GM19452 (cell line): Measurements from ENCODE around the gene ASTN2.

Experiments
- ATAC-seq: cut with Tn5 transposase; IDR thresholded peaks from one replicate; pipeline ENCODE4 v1.9.1; 2021; ENCODE audit not compliant: unreplicated experiment

ASTN2 gene

GRCh38 chr9:117415358-117415914 lies 579 bp upstream of the ASTN2 start:
- no peak for ATAC-seq

GRCh38 chr9:117414220-117414905 lies 494 bp downstream of the ASTN2 start:
- ATAC-seq, result no peak

- no peak for ATAC-seq
Measured at GRCh38 chr9:117413346-117414219, 1.3 kb downstream of the ASTN2 start.

GRCh38 chr9:117412841-117413240 lies 2.0 kb downstream of the ASTN2 start:
- ATAC-seq, result no peak

GRCh38 chr9:117412006-117412715 lies 2.7 kb downstream of the ASTN2 start:
- ATAC-seq, result no peak

GRCh38 chr9:117411547-117411946 lies 3.3 kb downstream of the ASTN2 start:
- no peak for ATAC-seq

GRCh38 chr9:117409321-117409720 lies 5.5 kb downstream of the ASTN2 start:
- no peak for ATAC-seq

GRCh38 chr9:117407436-117408022 lies 7.3 kb downstream of the ASTN2 start:
- no peak for ATAC-seq

GRCh38 chr9:117405950-117406705 lies 8.7 kb downstream of the ASTN2 start:
- ATAC-seq, result no peak

GRCh38 chr9:117403848-117404247 lies 11.0 kb downstream of the ASTN2 start:
- ATAC-seq, result no peak

GRCh38 chr9:117403403-117403811 lies 11.4 kb downstream of the ASTN2 start:
- ATAC-seq, result no peak

GRCh38 chr9:117400171-117400570 lies 14.7 kb downstream of the ASTN2 start:
- ATAC-seq, result no peak

- ATAC-seq, result no peak
Measured at GRCh38 chr9:117395151-117395650, 19.7 kb downstream of the ASTN2 start.

GRCh38 chr9:117394655-117395054 lies 20.2 kb downstream of the ASTN2 start:
- ATAC-seq, result no peak

GRCh38 chr9:117392992-117393391 lies 21.9 kb downstream of the ASTN2 start:
- ATAC-seq, result no peak

- no peak for ATAC-seq
Measured at GRCh38 chr9:117387422-117387821, 27.4 kb downstream of the ASTN2 start.

- no peak for ATAC-seq
Measured at GRCh38 chr9:117379341-117379740, 35.5 kb downstream of the ASTN2 start.

GRCh38 chr9:117377046-117377445 lies 37.8 kb downstream of the ASTN2 start:
- ATAC-seq, result no peak

GRCh38 chr9:117375956-117376355 lies 38.9 kb downstream of the ASTN2 start:
- ATAC-seq, result no peak
